ENCODE results near the gene CTXN3.

The CTXN3 gene

DNA sequence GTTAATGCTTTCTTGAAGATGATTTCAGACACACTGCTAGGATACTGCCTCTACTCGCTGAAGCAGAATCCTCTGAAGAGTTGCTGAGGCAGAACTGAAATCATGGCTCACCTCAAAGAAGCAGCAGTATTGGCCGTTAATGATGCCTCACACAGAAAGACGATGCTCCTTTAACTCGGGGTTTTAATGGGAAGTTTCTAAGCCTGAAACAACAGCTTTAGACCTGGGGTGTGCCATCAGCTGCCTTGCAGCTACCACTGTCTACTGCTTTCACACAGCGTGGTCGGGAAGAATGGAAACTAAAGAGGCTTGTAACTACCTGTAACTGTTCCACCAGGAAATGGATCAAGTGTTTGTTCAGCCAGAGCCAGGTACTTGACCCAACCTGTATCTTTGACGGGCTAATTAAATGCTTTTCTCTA is at the start of gene CTXN3:
Gene CTXN3 (plus strand): TSS at position 65 of the 422 bp plus-strand sequence. CDS start 8,440 bp downstream, outside the sequence.
- no peak for DNase-seq

DNA sequence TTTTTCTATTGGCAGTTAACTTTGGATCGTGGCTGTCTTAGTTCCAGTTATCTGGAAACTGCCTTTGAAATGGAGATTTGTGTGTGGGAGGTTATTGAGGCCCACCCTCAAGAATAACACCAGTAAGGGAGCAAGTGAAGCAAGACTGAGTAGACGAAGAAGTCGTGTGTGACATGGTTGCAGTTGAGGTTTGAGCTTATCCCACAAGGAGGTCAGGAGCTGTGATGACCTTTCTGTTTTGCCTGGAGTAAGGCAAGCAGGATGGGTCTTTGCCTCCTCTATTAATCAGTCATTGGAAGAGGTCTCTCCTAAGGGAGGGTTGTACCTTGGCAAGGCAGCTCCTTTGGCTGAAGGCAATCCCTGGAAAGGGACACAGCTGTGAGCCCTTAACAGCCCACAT is 49.6 kb upstream of the CTXN3 start:
- no peak for DNase-seq

DNA sequence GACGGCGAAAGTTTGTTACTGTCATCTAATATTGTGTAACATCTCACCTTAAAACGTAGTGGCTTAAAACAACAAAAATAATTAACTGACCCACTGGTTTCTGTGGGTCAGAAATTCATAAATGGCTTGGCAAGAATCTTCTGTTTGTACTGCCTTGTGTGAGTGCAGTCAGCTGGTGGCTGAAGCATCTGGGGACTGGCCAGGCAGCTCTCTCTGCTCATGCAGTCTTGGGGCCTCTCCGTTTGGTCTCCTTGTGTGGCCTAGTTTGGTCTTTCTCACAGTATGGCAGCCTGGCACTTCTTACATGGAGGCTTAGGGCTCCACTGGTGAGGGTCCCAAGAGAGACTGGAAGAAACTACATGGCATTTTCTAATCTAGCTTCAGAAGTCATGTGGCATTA is 49.0 kb upstream of the CTXN3 start:
- DNase-seq, result no peak

DNA sequence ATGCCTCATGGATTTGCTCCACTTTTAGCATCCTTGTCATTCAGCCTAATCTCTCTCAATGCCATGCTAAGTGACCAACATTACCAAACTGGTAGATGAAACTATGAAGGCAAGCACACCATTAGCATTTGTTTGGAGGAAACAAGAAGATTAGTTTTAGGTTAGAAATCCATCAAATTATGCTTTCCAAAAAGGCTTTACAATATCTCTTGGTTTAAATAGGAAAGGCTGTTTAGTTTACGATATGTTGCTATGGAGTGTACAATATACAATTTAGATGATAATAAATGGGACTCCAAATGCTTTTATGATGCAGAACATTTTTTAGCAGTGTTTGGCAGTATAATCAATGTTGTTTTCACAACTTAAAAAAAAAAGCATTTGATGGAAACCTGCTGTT is 47.8 kb upstream of the CTXN3 start:
- no peak for DNase-seq

DNA sequence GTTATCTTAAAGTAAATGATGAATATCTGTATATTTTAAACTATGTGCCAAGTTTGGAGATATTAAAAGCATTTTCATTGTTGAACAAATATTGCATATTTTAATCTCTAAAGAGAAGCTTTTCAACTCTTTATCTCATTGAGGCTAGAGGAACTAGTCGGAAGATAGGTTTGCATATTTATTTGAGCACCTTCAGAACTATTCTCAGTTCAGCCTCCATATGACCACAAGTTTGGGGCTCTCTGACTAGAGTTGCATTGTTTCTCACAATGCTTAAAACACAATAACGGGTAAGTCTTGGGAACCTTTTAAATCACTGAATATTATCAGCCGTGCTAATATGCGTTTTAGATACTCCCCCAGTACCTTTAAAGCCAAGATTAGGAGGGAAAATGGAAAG is 47.3 kb upstream of the CTXN3 start:
- no peak for DNase-seq

DNA sequence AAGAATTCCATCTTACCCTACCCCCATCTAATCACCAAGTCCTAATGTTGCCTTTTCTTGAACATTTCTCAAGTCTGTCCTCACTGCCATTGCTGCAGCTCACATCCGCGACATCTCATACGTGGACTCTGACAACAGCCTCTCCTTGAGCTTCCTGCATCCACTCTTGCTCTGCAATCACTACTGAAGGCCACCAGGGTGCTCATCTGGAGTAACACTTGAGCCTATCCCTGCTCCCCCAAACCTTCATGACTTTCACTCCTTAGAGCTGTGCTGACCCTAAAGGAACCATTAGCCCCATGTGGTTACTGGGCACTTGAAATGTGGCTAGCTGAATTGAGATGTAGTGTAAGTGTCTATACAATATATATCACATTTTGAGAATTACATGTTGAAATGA is 46.4 kb upstream of the CTXN3 start:
- DNase-seq, result no peak

DNA sequence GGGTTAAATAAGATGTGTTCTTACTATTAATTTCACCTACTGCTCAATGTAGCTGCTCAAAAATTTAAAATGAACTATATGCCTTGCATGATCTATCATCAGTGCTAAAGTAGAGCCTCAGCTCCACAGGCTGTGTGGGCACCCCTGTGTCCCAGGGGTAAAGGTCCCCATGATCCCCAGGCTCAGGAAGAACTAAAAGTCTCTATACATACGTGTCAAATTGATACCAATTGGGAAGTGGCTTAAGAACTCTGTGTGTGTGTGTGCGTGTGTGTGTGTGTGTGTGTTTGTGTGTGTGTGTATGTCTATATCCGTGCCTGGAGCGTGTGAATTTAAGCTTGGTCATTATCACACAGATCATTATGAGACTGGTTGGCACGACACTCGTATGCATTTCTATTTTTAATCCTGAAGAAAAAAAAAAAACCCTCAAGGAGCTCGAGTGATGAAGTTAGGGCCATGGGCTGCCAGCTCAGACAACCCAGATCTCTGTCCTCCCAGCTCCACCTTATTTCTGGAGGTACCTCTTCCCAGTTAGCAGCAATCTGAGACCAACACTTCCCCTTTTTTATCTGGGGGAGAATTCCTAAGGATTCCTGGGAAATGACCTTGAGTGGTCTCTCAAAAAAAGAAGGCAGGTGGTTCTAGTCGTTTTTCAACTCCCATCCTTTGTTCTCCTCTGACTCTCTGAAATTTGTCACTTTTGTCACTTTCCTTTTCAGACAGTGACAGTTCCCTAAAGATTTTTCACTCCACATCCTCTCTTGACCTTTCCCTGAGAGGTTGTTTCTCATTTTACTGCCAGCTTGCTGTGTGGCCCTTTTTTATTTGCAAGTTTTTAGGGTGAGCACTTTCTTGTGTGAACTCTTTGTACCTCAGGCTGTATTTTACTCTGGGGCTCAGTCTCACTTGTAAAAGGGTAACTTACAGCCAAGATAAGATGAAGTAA is 45.7 kb upstream of the CTXN3 start:
- DNase-seq, result no peak

DNA sequence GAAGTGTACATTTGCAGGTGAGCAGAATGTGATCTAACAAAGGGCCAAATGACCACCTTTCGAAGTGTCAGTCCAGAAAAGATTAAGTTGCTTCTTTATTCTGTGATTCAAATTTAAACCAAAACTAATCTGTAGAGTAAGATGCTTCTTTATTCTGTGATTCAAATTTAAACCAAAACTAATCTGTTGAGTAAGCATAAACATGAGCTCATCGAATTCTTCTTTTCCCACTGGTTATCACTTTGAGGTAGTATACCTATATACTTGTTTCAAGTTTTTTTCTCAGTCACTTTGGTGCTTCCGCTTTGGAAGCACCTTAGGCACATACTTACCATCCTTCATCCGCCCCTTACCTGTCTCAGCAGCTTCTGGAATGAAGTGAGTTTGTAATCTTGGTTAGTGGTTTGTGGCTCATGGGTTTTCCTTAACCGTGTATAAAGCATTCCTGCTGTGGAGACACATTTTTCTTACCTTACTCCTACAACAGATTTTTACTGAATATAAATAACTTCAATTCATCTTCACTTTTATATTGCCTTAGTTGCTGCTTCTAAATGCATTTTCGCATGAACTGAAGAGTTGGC is 40.7 kb upstream of the CTXN3 start:
- DNase-seq, result no peak

DNA sequence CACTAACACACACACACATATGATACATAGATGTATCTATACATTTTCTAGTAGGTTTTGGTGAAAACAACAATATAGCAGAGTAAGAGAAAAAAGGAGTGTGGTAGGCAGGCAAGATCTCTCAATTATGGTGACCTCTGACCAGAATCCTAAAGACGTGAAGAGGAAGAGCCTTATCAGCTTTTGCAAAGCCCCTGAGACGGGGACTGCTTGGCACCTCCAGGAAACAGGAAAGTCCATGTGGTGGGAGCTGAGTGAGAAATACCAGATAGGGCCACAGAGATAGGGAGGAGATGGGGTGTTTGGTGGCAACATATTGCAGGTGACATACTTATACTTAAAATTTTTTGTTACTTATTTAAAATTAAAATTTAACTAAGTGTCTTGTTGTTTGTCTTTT is 39.9 kb upstream of the CTXN3 start:
- no peak for DNase-seq

DNA sequence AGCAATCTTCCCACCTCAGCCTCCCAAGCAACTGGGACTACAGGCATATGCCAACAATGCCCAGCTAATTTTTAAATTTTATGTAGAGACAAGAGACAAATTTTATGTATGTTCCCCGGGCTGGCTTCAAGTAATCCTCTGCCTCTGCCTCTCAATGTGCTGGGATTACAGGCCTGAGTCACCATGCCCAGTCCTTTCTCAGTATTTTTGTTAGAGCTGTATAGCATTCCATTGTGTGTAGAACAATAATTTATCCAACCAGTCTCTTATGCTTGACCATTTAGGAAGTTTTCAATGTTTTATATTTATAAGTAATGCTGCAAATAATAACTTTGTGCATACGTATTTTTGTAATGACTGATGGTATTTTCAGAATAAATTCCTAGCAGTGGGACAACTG is 38.9 kb upstream of the CTXN3 start:
- no peak for DNase-seq

DNA sequence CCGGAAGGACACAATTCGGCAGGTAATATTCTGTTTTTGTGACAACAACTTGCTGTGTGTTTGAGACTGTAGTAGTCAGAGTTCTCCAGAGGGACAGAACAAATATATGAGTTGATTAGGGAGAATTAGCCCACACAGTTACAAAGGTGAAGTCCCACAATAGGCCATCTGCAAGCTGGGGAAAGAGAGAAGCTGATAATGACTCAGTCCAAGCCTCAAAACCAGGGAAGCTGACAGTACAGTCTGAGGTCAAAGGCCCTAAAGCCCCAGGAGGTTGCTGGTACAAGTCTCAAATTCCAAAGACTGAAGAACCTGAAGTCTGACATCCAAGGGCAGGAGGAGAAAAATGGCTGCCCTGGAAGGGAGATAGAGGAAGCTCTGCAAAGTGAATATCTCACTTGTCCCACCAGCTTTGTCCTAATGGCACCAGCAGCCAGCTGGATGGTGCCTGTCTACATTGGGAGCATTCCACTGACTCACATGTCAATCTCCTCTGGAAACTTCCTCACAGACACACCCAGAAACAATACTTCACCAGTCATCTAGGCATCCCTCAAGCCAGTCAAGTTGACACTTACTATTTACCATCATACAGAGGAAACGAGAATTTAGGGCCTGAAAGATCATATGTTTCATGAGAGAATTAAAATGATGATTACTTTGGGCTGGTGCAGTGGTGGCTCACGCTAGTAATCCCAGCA is 36.3 kb upstream of the CTXN3 start:
- DNase-seq, result no peak

DNA sequence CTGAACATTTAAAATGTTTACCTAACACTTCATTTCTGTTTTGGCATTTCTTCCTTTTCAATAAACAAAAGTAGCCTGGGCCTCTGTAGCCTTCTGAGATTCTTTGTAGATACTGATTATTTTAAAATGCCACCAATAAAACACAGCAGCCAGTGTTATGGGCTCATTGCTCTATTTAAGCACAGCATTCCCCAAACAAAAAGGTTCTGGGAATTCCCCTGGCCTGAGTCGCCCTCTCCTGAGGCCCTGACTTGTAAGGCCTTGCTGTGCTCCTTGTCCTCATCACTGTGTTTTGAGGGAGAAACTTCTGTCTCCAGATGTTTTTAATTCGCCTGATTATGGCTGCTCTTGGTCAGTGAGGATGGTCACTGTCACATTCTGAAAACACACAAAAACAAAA is 33.0 kb upstream of the CTXN3 start:
- no peak for DNase-seq

DNA sequence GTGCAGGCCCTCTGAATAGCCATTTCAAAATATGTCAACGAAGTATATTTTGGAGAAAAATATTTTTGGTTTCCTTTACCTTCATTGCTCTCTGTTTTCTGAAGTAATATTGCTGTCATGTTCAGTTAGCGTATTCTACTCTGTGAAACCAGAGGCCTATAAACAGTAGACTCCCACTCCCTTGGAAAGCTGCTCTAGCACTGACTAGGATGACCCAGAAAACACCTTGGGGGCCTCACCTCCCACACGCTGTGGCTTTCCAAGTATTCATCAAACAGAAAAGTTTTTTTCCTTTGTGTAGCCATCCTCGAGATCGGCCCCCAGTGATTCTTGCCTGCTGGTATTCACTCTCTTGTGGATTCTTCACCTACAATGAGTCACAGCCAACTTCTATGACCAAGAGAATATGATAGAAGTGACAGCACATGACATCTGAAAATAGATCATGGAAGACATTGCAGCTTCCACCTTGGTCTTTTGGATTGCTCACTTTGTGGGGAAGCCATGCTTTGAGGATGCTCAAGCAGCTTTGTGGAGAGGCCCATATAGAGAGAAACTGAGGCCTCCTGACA is 28.9 kb upstream of the CTXN3 start:
- no peak for DNase-seq

DNA sequence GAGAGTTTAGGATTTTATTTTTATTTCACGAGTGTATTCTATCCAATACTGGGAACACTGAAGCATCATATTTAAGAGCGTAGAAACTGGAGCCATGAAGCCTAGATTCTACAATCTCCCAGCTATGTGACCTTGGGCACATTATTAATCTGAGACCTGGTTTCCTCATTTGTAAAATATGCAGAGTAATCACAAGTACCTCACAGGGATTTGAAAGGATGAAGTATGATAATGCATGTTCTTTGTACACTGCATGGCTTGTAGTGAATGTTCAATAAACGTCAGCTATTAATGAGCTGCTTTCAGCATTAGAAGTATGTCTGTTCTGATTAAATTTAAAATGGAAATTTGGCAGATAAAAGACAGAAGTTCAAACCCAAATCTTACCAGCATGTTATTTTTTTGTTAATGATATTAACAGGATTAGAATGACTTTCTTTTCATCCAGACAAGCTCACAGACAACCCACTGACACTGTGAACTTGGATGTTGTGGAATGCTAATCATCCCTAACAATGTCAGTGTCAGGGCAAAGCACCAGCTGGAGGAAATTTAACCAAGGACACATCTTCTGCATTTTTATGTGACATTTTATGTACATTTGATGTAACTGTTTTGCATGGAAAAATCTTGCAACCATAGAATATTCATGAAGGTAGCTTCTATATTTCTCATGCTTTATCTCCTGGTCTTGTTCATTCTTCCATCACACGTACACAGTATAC is 27.1 kb upstream of the CTXN3 start:
- DNase-seq, result no peak

DNA sequence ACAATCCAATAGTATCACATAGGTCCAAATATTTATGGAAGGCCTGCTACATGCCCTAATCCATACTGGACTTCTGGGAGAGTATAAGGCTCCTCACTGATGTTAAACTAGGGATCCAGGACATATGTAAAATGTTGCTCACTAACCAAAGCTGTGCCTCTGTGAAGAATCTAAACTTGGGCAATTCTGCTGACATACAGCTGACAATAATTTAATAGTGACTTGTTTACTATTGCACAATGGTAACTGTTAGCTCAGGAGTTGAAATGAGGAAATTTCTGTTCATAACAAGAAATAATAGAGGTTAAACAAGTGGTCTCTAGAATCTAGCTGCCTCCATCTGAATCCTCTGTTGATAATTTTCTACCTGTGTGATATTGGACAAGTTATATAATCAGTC is 14.9 kb upstream of the CTXN3 start:
- no peak for DNase-seq

DNA sequence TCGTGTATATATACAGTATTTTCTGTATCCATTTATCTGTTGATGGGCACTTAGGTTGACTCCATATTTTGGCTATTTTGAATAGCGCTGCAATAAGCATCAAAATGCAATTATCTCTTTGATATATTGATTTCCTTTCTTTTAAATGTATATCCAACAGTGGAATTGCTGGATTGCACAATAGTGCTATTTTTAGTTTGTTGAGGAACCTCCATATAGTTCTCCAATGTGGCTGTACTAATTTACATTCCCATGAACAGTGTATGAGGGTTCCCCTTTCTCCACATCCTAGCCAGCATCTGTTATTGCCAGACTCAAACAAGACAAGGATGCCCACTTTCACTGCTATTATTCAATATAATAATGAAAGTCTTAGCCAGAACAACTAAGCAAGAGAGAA is 9.1 kb upstream of the CTXN3 start:
- DNase-seq, result no peak

DNA sequence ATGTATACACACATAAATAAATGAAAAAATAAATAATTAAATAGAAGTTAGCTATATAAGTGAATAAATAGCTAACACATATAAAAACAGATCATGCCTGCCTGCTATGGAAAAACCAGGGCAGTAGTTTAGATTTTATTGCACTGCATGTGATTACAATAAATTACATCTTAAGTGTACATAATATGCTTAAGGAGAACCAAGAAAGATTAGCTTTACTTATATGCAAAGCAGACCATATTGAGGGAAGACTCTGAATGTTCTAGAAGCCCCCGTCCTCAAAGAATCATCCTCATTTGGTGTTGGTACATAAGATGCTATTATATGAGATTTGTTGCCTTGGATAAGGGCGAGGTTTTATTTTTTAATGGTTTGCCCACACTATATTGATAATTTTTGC is 5.9 kb upstream of the CTXN3 start:
- DNase-seq, result no peak

DNA sequence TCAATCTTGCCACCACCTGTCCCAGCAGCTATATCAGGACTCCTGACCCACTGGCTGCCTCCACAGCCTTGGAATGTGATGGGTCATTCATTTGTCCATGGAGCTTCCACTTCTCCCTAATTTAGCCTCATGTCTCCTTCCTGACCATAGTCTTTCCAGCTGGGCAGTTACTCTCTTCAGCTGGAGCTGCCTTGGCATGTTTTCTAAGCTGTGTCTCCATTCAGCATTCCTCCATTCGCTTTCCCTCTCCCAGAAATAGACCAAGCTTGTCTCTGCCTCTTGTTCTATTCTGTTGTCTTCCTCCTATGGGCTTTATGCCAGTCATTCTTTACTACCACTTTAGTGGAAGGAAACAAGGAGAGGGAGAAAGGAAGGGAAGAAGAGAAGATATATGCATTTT is 5.3 kb upstream of the CTXN3 start:
- no peak for DNase-seq

DNA sequence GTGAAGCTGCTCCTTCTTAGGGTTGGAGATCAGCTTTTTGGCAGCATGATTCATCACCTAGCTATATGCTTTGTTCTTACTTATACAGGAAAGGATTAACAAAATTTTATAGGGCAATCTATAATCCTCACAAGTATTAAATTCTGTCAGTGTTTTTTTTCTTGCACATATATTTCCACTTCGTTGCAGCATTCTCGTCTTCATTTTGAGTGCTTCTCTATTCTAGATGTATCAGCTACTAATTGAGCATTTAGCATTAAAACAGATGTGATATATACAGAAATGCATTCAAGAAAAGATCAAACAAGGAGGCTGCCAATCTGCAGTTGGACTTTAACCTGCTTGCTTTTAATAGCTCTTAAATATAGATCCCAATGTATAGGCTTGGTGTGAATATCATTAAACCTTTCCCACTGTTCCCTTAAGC is 3.6 kb upstream of the CTXN3 start:
- DNase-seq, result no peak

DNA sequence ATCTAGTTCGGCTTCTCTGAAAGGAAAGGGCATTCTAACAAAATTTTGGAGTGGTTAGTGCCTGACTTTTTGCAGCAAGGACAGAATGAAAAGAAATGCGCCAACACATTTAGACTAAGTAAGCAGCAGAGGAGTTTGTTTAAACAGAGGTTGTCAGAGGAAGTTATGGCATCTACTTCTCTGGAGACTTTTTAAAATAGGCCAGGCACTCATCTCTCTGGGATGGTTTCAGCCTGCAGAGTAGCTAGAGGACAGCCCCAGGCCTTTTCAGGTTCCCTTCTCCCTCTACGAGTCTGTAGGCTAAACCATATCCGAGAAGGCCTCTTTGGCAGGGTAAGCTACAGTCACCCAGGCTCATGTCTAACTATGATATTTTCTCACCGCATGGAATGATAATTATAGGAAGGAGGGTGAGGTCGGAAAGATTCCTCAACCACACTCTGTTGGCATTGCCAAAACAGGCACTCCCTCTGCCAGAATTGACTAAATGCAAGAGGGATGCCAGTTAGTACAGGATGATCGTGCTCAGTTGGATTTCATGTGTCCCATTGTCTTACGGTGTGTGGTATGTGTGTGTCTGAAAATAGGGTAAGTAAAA is 1.4 kb upstream of the CTXN3 start:
- DNase-seq, result no peak

DNA sequence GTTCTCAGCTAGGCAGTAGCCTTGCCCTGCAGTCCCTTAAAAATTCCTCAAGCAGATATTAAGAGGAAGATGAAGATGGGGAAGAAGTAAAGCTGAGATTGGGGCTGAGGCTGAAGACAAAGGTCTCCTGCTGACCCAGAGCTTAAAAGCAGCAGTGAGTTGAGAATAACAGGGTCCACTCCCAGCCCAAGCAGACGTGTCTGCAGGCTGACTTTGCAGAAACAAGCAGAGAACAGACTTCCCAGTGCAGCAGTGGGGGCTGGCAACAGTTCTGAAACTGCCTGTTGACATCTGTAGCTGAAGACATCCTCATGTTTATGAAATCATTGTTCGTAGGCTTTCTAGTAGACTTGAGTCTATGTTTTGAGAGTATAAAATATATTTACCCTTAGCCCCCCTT is 1.1 kb downstream of the CTXN3 start:
- no peak for DNase-seq

DNA sequence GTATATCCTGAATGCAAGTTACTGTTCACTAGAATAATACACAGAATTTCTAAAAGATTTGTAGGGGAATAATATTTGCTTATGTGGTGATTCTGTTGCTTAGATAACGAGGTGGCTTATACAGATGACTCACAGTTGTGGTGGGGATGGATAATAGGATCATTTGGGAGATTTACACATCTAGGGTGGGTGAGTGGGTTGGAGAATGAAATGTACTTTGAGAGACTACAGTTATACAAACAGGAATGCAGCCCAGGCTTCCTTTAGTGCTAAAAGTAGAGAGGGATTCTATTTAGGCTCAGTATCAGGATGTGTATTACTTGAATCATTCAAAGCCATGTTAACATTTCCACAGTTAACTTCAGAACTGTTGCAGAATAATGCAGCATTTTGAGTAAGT is 1.8 kb downstream of the CTXN3 start:
- no peak for DNase-seq
